Measurements from ENCODE around the gene KCTD1.
A peak's percentile ranks its signal among the peaks of the same experiment; 100 is the strongest.

KCTD1 gene

GRCh38 chr18:26526128-26526965 lies 22.0 kb downstream of the KCTD1 start:
- H3K9ac ChIP-seq (ENCODE audit: low read length): no peak overlapping the region
- no peak overlapping the region for H3K4me2 ChIP-seq (ENCODE audit: low read length)

GRCh38 chr18:26524504-26525351 lies 23.6 kb downstream of the KCTD1 start:
- TF ChIP-seq CTCF (IDR thresholded peaks at IDR 0.05; ENCODE audit: low read depth, low read length) (no peak), EZH2phosphoT487 (IDR thresholded peaks at IDR 0.05; ENCODE audit: low read depth) (no peak)
- peak overlapping the region; percentile 29 for H3K4me2 ChIP-seq (ENCODE audit: low read length)

More at GRCh38 chr18:26526128-26526965, 22.0 kb downstream of the KCTD1 start:
- Histone ChIP-seq H4K20me1 (ENCODE audit: insufficient read depth, low read length) (no peaks in the 10 kb centered on the region), H3K4me1 (ENCODE audit: low read length) (peaks cover 22% of the 10 kb centered on the region), H3K79me2 (ENCODE audit: low read length) (no peaks in the 10 kb centered on the region), H3K4me3 (ENCODE audit: low read length) (no peak overlapping the region), H3K9me3 (ENCODE audit: insufficient read depth, low read length) (no peaks in the 10 kb centered on the region), H3K36me3 (replicated peaks; ENCODE audit: low read depth, low read length) (no peaks in the 10 kb centered on the region), H3K27me3 (ENCODE audit: low read depth, low read length) (no peaks in the 10 kb centered on the region), H3K27ac (ENCODE audit: low read length) (no peak overlapping the region), H2AFZ (ENCODE audit: low read depth, low read length) (no peak overlapping the region)
- TF ChIP-seq EZH2phosphoT487 (IDR thresholded peaks at IDR 0.05; ENCODE audit: low read depth) (no peak), CTCF (IDR thresholded peaks at IDR 0.05; ENCODE audit: low read depth, low read length) (no peak)

GRCh38 chr18:26524002-26524401 lies 24.4 kb downstream of the KCTD1 start:
- no peaks in the 10 kb centered on the region for H3K9me3 ChIP-seq (ENCODE audit: insufficient read depth, low read length)

More at GRCh38 chr18:26524504-26525351, 23.6 kb downstream of the KCTD1 start:
- H2AFZ ChIP-seq (ENCODE audit: low read depth, low read length): no peak overlapping the region
- no peaks in the 10 kb centered on the region for H4K20me1 ChIP-seq (ENCODE audit: insufficient read depth, low read length)
- H3K36me3 ChIP-seq (replicated peaks; ENCODE audit: low read depth, low read length): no peaks in the 10 kb centered on the region
- no peak overlapping the region for H3K9ac ChIP-seq (ENCODE audit: low read length)
- H3K4me3 ChIP-seq (ENCODE audit: low read length): no peak overlapping the region
- H3K27ac ChIP-seq (ENCODE audit: low read length): no peak overlapping the region
- no peaks in the 10 kb centered on the region for H3K27me3 ChIP-seq (ENCODE audit: low read depth, low read length)
- no peaks in the 10 kb centered on the region for H3K79me2 ChIP-seq (ENCODE audit: low read length)
- peaks cover 22% of the 10 kb centered on the region for H3K4me1 ChIP-seq (ENCODE audit: low read length)
- H3K9me3 ChIP-seq (ENCODE audit: insufficient read depth, low read length): no peaks in the 10 kb centered on the region

More at GRCh38 chr18:26524002-26524401, 24.4 kb downstream of the KCTD1 start:
- Histone ChIP-seq H3K4me1 (ENCODE audit: low read length) (peaks cover 22% of the 10 kb centered on the region), H3K27ac (ENCODE audit: low read length) (no peak overlapping the region), H3K79me2 (ENCODE audit: low read length) (no peaks in the 10 kb centered on the region), H3K36me3 (replicated peaks; ENCODE audit: low read depth, low read length) (no peaks in the 10 kb centered on the region), H3K4me3 (ENCODE audit: low read length) (no peak overlapping the region), H2AFZ (ENCODE audit: low read depth, low read length) (no peak overlapping the region), H3K9ac (ENCODE audit: low read length) (no peak overlapping the region), H4K20me1 (ENCODE audit: insufficient read depth, low read length) (no peaks in the 10 kb centered on the region), H3K4me2 (ENCODE audit: low read length) (no peak overlapping the region), H3K27me3 (ENCODE audit: low read depth, low read length) (no peaks in the 10 kb centered on the region)
- TF ChIP-seq CTCF (IDR thresholded peaks at IDR 0.05; ENCODE audit: low read depth, low read length) (no peak), EZH2phosphoT487 (IDR thresholded peaks at IDR 0.05; ENCODE audit: low read depth) (no peak)
